A549 (cell line): ENCODE results near the gene TMEM163. TPM values are rescaled to one million over a fixed set of nuclear protein-coding genes. Genes with fewer than 3 reads are reported as not detected.

Experiments used
- ATAC-seq, 2 experiments: fragments of 200-7000 bp in 1 of 2; fragments of >200 bp in 1 of 2; cut with Nextera tagmentation in 1 of 2; cut with Tn5 transposase in 1 of 2; 3 replicates each; pipeline versions ENCODE4 v1.8.0 to v1.9.1; 2018 to 2020; ENCODE audit warnings: mild to moderate bottlenecking in 1 of 2, moderate library complexity in 1 of 2
- CTCF ChIA-PET: fragments of 300-600 bp; sonication (Branson Sonifier 250); formaldehyde crosslinking; extraction: SDS; loops from one replicate; lab custom pipeline; 2021; ENCODE audit warnings: antibody characterized with exemption, inconsistent platforms; lab: Yijun Ruan, JAX
- POLR2A ChIA-PET: fragments of 350-600 bp; formaldehyde crosslinking; extraction: SDS; loops from one replicate; lab custom pipeline; 2021; ENCODE audit warnings: antibody characterized with exemption, inconsistent platforms; lab: Yijun Ruan, JAX
- DNase-seq, 2 experiments: peaks; one replicate each; pipeline versions ENCODE4 v3.0.0 to v3.0.0-alpha.2; 2011 to 2016; ENCODE audit warnings: low read depth in 1 of 2, low spot score in 1 of 2
- FAIRE-seq: peaks from 2 replicates; lab custom pipeline; 2011; peaks lifted over from hg19 to GRCh38; lab: Jason Lieb, UNC
- H3K27ac ChIP-seq, 2 experiments: fragments of >200 bp; sonication (Bioruptor Twin); formaldehyde crosslinking; 3 replicates each; pipeline ENCODE4 v1.5.1; 2016 to 2017
- H3K4me1 ChIP-seq: fragments of >200 bp; sonication (Bioruptor Twin); formaldehyde crosslinking; 3 replicates; pipeline ENCODE4 v1.6.1; 2016
- H3K4me2 ChIP-seq: fragments of >200 bp; sonication (Bioruptor Twin); formaldehyde crosslinking; 3 replicates; pipeline ENCODE4 v1.6.1; 2016
- H3K4me3 ChIP-seq: fragments of >200 bp; sonication (Bioruptor Twin); formaldehyde crosslinking; 3 replicates; pipeline ENCODE4 v1.5.1; 2016
- H3K9me3 ChIP-seq: fragments of >200 bp; sonication (Bioruptor Twin); formaldehyde crosslinking; 3 replicates; pipeline ENCODE4 v1.6.1; 2016
- BCL3 ChIP-seq: fragments of >200 bp; sonication (Bioruptor Twin); formaldehyde crosslinking; IDR thresholded peaks from 3 replicates; pipeline ENCODE4 v1.6.1; 2016
- BHLHE40 ChIP-seq: IDR thresholded peaks from 2 replicates; pipeline ENCODE4 v1.6.1; 2012; ENCODE audit warnings: low read depth, low read length, inconsistent platforms
- CBX8 ChIP-seq: fragments of 200-600 bp; sonication (generic); IDR thresholded peaks from 2 replicates; pipeline ENCODE4 v1.6.1; 2016
- CHD2 ChIP-seq: fragments of 150-350 bp; IDR thresholded peaks from 2 replicates; pipeline ENCODE4 v1.6.1; 2014; ENCODE audit warnings: low read length; ENCODE audit not compliant: partially characterized antibody
- EHMT2 ChIP-seq: fragments of 200-600 bp; sonication (generic); IDR thresholded peaks from 2 replicates; pipeline ENCODE4 v1.6.1; 2016; ENCODE audit warnings: antibody characterized with exemption, low read depth, mild to moderate bottlenecking, moderate library complexity
- EP300 ChIP-seq, 2 experiments: fragments of >200 bp; sonication (Bioruptor Twin); formaldehyde crosslinking; IDR thresholded peaks; 2 replicates in 1 of 2; 3 replicates in 1 of 2; pipeline ENCODE4 v1.6.1; 2016 to 2017
- FOSB ChIP-seq: fragments of 250-450 bp; sonication (Bioruptor Pico); IDR thresholded peaks from 2 replicates; pipeline ENCODE4 v1.5.0; 2020; ENCODE audit warnings: mild to moderate bottlenecking, moderate library complexity
- FOSL2 ChIP-seq, 2 experiments: fragments of 450-650 bp in 1 of 2; fragments of >200 bp in 1 of 2; sonication (Bioruptor Twin) in 1 of 2; formaldehyde crosslinking; IDR thresholded peaks; 2 replicates each; pipeline versions ENCODE4 v1.5.0 to v1.6.1; 2016 to 2020; ENCODE audit warnings: mild to moderate bottlenecking in 1 of 2, moderate library complexity in 1 of 2
- HES2 ChIP-seq: fragments of >200 bp; sonication (Bioruptor Twin); formaldehyde crosslinking; IDR thresholded peaks from 2 replicates; pipeline ENCODE4 v1.6.1; 2016
- HEYL ChIP-seq: fragments of 250-450 bp; sonication (Bioruptor Pico); IDR thresholded peaks from 2 replicates; pipeline ENCODE4 v1.8.0; 2021; ENCODE audit warnings: mild to moderate bottlenecking, moderate library complexity
- HMGXB4 ChIP-seq: fragments of 250-450 bp; sonication (Bioruptor Pico); IDR thresholded peaks from 2 replicates; pipeline ENCODE4 v1.5.0; 2021; ENCODE audit warnings: mild to moderate bottlenecking, moderate library complexity, borderline replicate concordance
- HOXA7 ChIP-seq: fragments of 250-450 bp; sonication (Bioruptor Pico); IDR thresholded peaks from 2 replicates; pipeline ENCODE4 v1.5.0; 2020; ENCODE audit warnings: mild to moderate bottlenecking, moderate library complexity
- KDM1A ChIP-seq: fragments of 200-600 bp; sonication (generic); IDR thresholded peaks from 2 replicates; pipeline ENCODE4 v1.6.1; 2016; ENCODE audit warnings: low read depth, mild to moderate bottlenecking
- KDM5A ChIP-seq: fragments of 200-600 bp; sonication (generic); IDR thresholded peaks from 2 replicates; pipeline ENCODE4 v1.6.1; 2016; ENCODE audit warnings: antibody characterized with exemption, mild to moderate bottlenecking
- MAFK ChIP-seq: fragments of 450-650 bp; IDR thresholded peaks from 2 replicates; pipeline ENCODE4 v1.6.1; 2014; ENCODE audit not compliant: partially characterized antibody
- MYC ChIP-seq: IDR thresholded peaks from 2 replicates; pipeline ENCODE4 v1.6.1; 2012; ENCODE audit warnings: mild to moderate bottlenecking, inconsistent platforms, low read length, improper control_type of control experiment, borderline replicate concordance
- NFE2L2 ChIP-seq: fragments of 150-350 bp; conservative IDR thresholded peaks from 2 replicates; pipeline ENCODE4 v1.6.1; 2014; ENCODE audit warnings: low read length
- NPAS2 ChIP-seq: fragments of 250-450 bp; sonication (Bioruptor Pico); IDR thresholded peaks from 2 replicates; pipeline ENCODE4 v1.8.0; 2022; ENCODE audit warnings: mild to moderate bottlenecking, moderate library complexity, borderline replicate concordance
- NR3C1 ChIP-seq: fragments of >200 bp; sonication (Bioruptor Twin); formaldehyde crosslinking; IDR thresholded peaks from 3 replicates; pipeline ENCODE4 v1.6.1; 2017
- PHF8 ChIP-seq: fragments of 200-600 bp; sonication (generic); IDR thresholded peaks from 2 replicates; pipeline ENCODE4 v1.6.1; 2016; ENCODE audit warnings: low read depth, mild to moderate bottlenecking, antibody characterized with exemption, moderate library complexity, borderline replicate concordance
- RCOR1 ChIP-seq: fragments of 150-350 bp; IDR thresholded peaks from 2 replicates; pipeline ENCODE4 v1.6.1; 2014; ENCODE audit warnings: antibody characterized with exemption, low read length, low read depth
- RNF2 ChIP-seq: fragments of 200-600 bp; sonication (generic); IDR thresholded peaks from 2 replicates; pipeline ENCODE4 v1.6.1; 2016; ENCODE audit warnings: low read depth, mild to moderate bottlenecking, antibody characterized with exemption, moderate library complexity, borderline replicate concordance
- ZC3H11A ChIP-seq: fragments of 450-650 bp; IDR thresholded peaks from 2 replicates; pipeline ENCODE4 v1.6.1; 2014; ENCODE audit warnings: antibody characterized with exemption, mild to moderate bottlenecking
- ZNF302 ChIP-seq: fragments of 250-450 bp; sonication (Bioruptor Pico); IDR thresholded peaks from 2 replicates; pipeline ENCODE4 v1.9.0; 2021; ENCODE audit warnings: inconsistent platforms, mild to moderate bottlenecking, moderate library complexity
- WGBS: methylation state at CpG from one replicate; pipeline ENCODE4 v1.1.6; 2017; ENCODE audit errors: missing lambda C conversion rate; 5-methylcytosine and 5-hydroxymethylcytosine counted together
- polyA plus RNA-seq, 4 experiments: library from polyadenylated mRNA; depleted of rRNA in 3 of 4; stranded (reverse); fragments of >200 nt; fragmentation: RNase III in 1 of 4; extraction: RNeasy Plus Mini Kit Qiagen cat#74134 plus additional on column Dnase treatment in 1 of 4; gene quantifications; 2 replicates in 3 of 4; 3 replicates in 1 of 4; pipeline ENCODE4 v1.2.3, GENCODE V29; 2011 to 2017
- TF ChIP-seq, protein P1 (sequence below): IDR thresholded peaks from 2 replicates; pipeline ENCODE4 v1.6.1; 2012
- TF ChIP-seq, protein P2 (sequence below): fragments of 450-650 bp; IDR thresholded peaks from 2 replicates; pipeline ENCODE4 v1.6.1; 2014; ENCODE audit warnings: antibody characterized with exemption
- TF ChIP-seq, protein P3 (sequence below): IDR thresholded peaks from 2 replicates; pipeline ENCODE4 v1.6.1; 2012

Gene TMEM163
- polyA plus RNA-seq, 2 of the 4 experiments (the other 2 are of a cell fraction), result not detected

- no peak for TF ChIP-seq NR3C1
- TF ChIP-seq HES2, result no peak
- no peak for TF ChIP-seq HEYL (CRISPR knock-in tag)
- TF ChIP-seq BCL3, result no peak
- TF ChIP-seq FOSL2 (IDR thresholded peaks at IDR 0.05), result no peak
- no peak for TF ChIP-seq FOSL2 (CRISPR knock-in tag; IDR thresholded peaks at IDR 0.05)
- TF ChIP-seq, protein P1, sequence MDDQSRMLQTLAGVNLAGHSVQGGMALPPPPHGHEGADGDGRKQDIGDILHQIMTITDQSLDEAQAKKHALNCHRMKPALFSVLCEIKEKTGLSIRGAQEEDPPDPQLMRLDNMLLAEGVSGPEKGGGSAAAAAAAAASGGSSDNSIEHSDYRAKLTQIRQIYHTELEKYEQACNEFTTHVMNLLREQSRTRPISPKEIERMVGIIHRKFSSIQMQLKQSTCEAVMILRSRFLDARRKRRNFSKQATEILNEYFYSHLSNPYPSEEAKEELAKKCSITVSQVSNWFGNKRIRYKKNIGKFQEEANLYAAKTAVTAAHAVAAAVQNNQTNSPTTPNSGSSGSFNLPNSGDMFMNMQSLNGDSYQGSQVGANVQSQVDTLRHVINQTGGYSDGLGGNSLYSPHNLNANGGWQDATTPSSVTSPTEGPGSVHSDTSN, result no peak
- no peak for TF ChIP-seq KDM5A
- TF ChIP-seq, protein P2, sequence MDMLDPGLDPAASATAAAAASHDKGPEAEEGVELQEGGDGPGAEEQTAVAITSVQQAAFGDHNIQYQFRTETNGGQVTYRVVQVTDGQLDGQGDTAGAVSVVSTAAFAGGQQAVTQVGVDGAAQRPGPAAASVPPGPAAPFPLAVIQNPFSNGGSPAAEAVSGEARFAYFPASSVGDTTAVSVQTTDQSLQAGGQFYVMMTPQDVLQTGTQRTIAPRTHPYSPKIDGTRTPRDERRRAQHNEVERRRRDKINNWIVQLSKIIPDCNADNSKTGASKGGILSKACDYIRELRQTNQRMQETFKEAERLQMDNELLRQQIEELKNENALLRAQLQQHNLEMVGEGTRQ, result no peak
- TF ChIP-seq RNF2, result no peak
- no peak for TF ChIP-seq ZNF302 (CRISPR knock-in tag)
- TF ChIP-seq KDM1A, result no peak
- peaks cover 8% of the 10 kb centered on the region; the same call in 2 of the 3 replicates for H3K4me1 ChIP-seq
- no peak overlapping the region for H3K4me2 ChIP-seq
- ChIA-PET CTCF (interaction anchor here (0.6 kb wide), 1 partner anchor 27 kb away, joined by 3 read pairs; no protein-coding TSS in a partner anchor), POLR2A (no interaction called here)
- H3K9me3 ChIP-seq, result no peaks in the 10 kb centered on the region
- H3K27ac ChIP-seq, result no peak overlapping the region
- DNase-seq, result no peak
- ATAC-seq, result no peak
- FAIRE-seq, result no peak
- no peak overlapping the region for H3K4me3 ChIP-seq
- WGBS, result 49% methylated on average over 8 of the region's 8 CpGs
These were observed 55.0 kb downstream of the TMEM163 start for GRCh38 chr2:134663451-134664450.

DNA sequence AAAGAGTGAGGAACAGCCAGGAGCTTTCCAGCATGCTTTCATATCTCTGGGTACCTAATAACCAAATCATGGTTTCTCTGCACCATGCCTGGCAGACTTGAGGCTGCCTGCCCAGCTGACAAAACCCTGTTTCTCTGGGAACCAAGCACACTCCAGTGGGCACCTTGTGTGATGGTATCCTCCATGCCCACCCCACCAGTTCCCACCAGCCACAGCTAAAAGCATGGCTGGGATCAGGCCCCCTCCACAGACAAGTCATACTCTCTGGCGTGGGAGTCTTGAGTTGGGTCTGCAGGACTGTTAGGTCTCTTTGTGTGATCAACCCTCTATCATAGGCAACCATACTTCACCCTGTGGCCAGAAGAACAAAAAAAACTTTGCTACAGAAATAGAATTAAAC is 56.0 kb downstream of the TMEM163 start:
- ATAC-seq, result no peak
- no peak for DNase-seq
- no peak for TF ChIP-seq CBX8
- TF ChIP-seq EHMT2, result no peak
- no peak for TF ChIP-seq NFE2L2
- no peak for TF ChIP-seq RCOR1
- no peak for TF ChIP-seq FOSB (CRISPR knock-in tag)
- TF ChIP-seq BHLHE40, result no peak
- TF ChIP-seq HES2, result no peak
- no peak for TF ChIP-seq ZNF302 (CRISPR knock-in tag)
- TF ChIP-seq MYC, result no peak
- no peak for TF ChIP-seq HEYL (CRISPR knock-in tag)
- no peak for TF ChIP-seq MAFK
- TF ChIP-seq, protein P3, sequence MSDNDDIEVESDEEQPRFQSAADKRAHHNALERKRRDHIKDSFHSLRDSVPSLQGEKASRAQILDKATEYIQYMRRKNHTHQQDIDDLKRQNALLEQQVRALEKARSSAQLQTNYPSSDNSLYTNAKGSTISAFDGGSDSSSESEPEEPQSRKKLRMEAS, result no peak
- no peak for TF ChIP-seq CHD2
- no peak for TF ChIP-seq RNF2
- no peak for TF ChIP-seq NPAS2 (CRISPR knock-in tag)
- TF ChIP-seq PHF8, result no peak
- no peak for TF ChIP-seq EP300 (IDR thresholded peaks at IDR 0.05)
- TF ChIP-seq ZC3H11A, result no peak
- TF ChIP-seq HOXA7 (CRISPR knock-in tag), result no peak
- no peak for TF ChIP-seq HMGXB4 (CRISPR knock-in tag)
- ChIA-PET POLR2A (no interaction called here), CTCF (interaction anchor here (0.9 kb wide), 1 partner anchor 202 kb away, joined by 3 read pairs; no protein-coding TSS in a partner anchor)
- H3K27ac ChIP-seq, result no peak overlapping the region
- H3K9me3 ChIP-seq, result no peaks in the 10 kb centered on the region
- no peak overlapping the region for H3K4me2 ChIP-seq
- WGBS, result 70% methylated on average over 1 of the region's 1 CpG
- FAIRE-seq, result no peak
- H3K4me3 ChIP-seq, result no peak overlapping the region
- peaks cover 6% of the 10 kb centered on the region; the same call in 2 of the 3 replicates for H3K4me1 ChIP-seq
